ENCODE measurements around the gene MRPS14. TPM values are rescaled to one million over a fixed set of nuclear protein-coding genes. Genes with fewer than 3 reads are reported as not detected.

MRPS14 gene
- total RNA-seq, 4 donors from 2014 or later, result 10.8 to 15.6 (median 12.3) TPM

DNA sequence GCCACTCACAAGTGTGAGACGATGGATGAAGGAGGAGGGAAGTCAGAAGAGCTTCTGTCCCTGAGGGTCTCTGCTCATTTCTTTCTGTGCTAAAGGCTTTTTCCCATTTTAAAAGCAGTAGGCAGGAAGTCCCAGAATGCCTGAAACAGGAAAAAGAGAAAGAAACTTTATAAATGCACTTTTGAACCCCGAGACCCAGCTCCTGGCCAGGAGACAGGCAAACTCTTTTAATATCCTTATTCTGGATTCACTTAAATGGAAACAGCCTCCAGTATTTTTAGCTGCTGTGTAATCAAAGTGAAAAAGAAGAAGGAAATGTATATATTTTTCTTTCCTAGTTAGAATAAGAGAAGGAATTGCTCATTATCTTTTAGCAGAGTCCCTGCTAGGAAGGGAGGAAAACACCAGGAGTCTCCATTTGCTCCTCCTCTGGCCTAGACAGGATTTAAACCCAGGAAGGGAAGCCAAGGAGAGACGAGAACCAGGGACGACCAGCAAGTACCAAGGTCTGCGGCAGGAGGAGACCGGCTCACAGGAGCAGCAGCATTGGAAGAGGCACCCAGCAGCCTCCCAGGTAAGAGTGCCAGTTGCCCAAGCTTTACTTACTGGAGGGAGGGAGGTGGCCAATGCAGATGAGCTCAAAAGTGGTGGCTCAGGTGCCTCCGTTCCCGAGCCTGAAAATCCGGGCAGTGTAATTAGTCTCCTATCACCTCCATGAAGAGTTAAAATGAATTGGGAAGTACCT is 44.3 kb upstream of the MRPS14 start, which contains the start of gene TNN:
Gene TNN (plus strand): TSS at position 472 of the 745 bp plus-strand sequence. CDS start 9,586 bp downstream, outside the sequence.
- TF ChIP-seq POLR2A (IDR thresholded peaks at IDR 0.05), result no peak
- TF ChIP-seq, protein P1, sequence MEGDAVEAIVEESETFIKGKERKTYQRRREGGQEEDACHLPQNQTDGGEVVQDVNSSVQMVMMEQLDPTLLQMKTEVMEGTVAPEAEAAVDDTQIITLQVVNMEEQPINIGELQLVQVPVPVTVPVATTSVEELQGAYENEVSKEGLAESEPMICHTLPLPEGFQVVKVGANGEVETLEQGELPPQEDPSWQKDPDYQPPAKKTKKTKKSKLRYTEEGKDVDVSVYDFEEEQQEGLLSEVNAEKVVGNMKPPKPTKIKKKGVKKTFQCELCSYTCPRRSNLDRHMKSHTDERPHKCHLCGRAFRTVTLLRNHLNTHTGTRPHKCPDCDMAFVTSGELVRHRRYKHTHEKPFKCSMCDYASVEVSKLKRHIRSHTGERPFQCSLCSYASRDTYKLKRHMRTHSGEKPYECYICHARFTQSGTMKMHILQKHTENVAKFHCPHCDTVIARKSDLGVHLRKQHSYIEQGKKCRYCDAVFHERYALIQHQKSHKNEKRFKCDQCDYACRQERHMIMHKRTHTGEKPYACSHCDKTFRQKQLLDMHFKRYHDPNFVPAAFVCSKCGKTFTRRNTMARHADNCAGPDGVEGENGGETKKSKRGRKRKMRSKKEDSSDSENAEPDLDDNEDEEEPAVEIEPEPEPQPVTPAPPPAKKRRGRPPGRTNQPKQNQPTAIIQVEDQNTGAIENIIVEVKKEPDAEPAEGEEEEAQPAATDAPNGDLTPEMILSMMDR (IDR thresholded peaks at IDR 0.05 in 4 of 5, conservative IDR thresholded peaks at IDR 0.05 in 1 of 5), result no peak
- in situ Hi-C loops (cut with MboI; ENCODE audit: low sequenced_read_pairs in 4 of 4) (no loop called here), intact Hi-C loops (cut with DNase I; ENCODE audit: low total_unique reads) (no loop called here)
- no peak for DNase-seq
- Histone ChIP-seq H3K9me3 (no peaks in the 10 kb centered on the region), H3K27ac (no peak within 1 kb of the TSS), H3K4me1 (peaks cover 4 to 10% of the 10 kb centered on the region in 2 donors), H3K4me3 (no peak within 1 kb of the TSS), H3K36me3 (no peaks in the 10 kb centered on the region), H3K27me3 (peaks cover 0 to 5% (median 2%) of the 10 kb centered on the region in 3 donors)
- ATAC-seq, result no peak

DNA sequence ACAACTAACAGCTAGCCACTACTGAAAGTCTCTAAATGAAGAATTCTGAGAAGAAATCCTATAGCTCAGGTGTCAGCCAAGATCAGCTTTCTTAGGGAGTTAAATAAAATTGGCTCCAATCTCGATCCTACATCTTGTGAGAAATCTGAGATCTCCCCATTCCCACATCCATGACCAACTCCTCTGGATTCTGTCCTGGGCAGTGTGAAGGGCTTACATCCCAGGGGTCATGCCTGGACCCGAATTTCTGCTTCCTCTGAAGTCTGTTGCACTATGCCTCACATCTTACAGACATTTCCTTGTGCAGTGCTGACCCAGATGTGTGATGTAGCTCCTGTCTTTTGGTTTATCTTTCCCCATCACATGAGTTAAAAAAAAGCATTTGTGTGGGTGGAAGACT is 39.6 kb upstream of the MRPS14 start:
- intact Hi-C loops (cut with DNase I; ENCODE audit: low total_unique reads), result no loop called here
- TF ChIP-seq POLR2A (IDR thresholded peaks at IDR 0.05), result no peak
- TF ChIP-seq, protein P1 (IDR thresholded peaks at IDR 0.05 in 4 of 5, conservative IDR thresholded peaks at IDR 0.05 in 1 of 5), result no peak
- no peak overlapping the region for H3K4me3 ChIP-seq
- no peaks in the 10 kb centered on the region for H3K36me3 ChIP-seq
- no peaks in the 10 kb centered on the region for H3K27me3 ChIP-seq
- H3K27ac ChIP-seq, result no peak overlapping the region
- in situ Hi-C loops (cut with MboI; ENCODE audit: low sequenced_read_pairs in 4 of 4), result no loop called here
- H3K9me3 ChIP-seq, result no peaks in the 10 kb centered on the region
- ATAC-seq (no peak), DNase-seq (no peak)
- no peaks in the 10 kb centered on the region for H3K4me1 ChIP-seq

DNA sequence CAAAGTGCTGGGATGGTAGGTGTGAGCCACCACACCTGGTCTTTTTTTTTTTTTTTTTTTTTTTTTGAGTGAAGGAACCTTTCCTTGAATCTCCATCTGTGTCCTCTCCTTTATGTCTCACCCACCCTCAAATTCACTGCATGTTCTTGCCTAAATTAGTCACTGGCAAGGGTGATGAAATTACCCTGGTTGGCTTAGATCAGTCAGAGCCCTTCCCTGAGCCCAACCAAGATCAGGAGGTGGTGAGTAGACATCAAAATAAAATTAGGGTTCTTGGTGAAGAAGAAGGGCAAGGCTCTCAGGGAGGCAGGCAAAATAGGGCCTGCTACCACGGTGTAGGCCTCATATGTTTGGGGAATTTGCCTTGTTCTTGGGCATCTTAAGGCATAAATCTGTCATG is 39.1 kb upstream of the MRPS14 start:
- DNase-seq, result no peak
- no peak for ATAC-seq
- Histone ChIP-seq H3K36me3 (no peaks in the 10 kb centered on the region), H3K27ac (no peak overlapping the region), H3K9me3 (no peaks in the 10 kb centered on the region), H3K27me3 (no peaks in the 10 kb centered on the region), H3K4me1 (no peaks in the 10 kb centered on the region), H3K4me3 (no peak overlapping the region)
- intact Hi-C loops (cut with DNase I; ENCODE audit: low total_unique reads), result no loop called here
- in situ Hi-C loops (cut with MboI; ENCODE audit: low sequenced_read_pairs in 4 of 4), result no loop called here
- TF ChIP-seq, protein P1 (IDR thresholded peaks at IDR 0.05 in 4 of 5, conservative IDR thresholded peaks at IDR 0.05 in 1 of 5), result no peak
- no peak for TF ChIP-seq POLR2A (IDR thresholded peaks at IDR 0.05)

DNA sequence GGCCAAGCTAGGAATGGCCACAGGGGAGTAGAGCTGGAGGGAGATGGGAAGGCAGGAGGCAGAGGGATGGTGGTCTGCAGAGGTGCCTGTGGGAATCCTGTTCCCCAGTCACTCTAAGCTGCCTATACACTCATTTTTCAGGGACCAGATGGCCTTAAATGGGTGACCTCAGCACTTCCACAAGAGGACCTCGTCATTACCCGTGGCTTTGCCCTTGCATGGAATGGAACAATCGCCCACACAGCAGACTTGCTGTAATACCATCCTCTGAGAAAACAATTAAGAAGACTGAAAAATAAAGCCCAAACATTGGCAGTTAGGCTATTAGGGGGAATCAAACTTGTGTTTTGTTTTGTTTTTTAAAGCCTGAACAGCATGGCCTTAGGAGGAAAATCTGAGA is 31.5 kb upstream of the MRPS14 start:
- DNase-seq (no peak), ATAC-seq (no peak)
- intact Hi-C loops (cut with DNase I; ENCODE audit: low total_unique reads) (no loop called here), in situ Hi-C loops (cut with MboI; ENCODE audit: low sequenced_read_pairs in 4 of 4) (no loop called here)
- no peaks in the 10 kb centered on the region for H3K4me1 ChIP-seq
- TF ChIP-seq POLR2A (IDR thresholded peaks at IDR 0.05), result no peak
- TF ChIP-seq, protein P1 (IDR thresholded peaks at IDR 0.05 in 4 of 5, conservative IDR thresholded peaks at IDR 0.05 in 1 of 5), result no peak
- no peaks in the 10 kb centered on the region for H3K27me3 ChIP-seq
- H3K27ac ChIP-seq, result no peak overlapping the region
- H3K36me3 ChIP-seq, result no peaks in the 10 kb centered on the region
- H3K4me3 ChIP-seq, result no peak overlapping the region
- H3K9me3 ChIP-seq, result no peaks in the 10 kb centered on the region

Data from gastrocnemius medialis (tissue), 4 donors.